Kidney (tissue), 14 donors: Measurements from ENCODE around the gene UBQLN4. TPM values are rescaled to one million over a fixed set of nuclear protein-coding genes. Genes with fewer than 3 reads are reported as not detected.
A peak's percentile ranks its signal among the peaks of the same experiment; 100 is the strongest.

Source experiments
- DNase-seq, 5 donors: peaks; one replicate each; pipeline ENCODE4 v3.0.0-alpha.2; 2013 to 2020
- FAIRE-seq: peaks from 2 replicates; lab custom pipeline; 2012; peaks lifted over from hg19 to GRCh38; lab: Jason Lieb, UNC
- H3K27ac ChIP-seq, 2 donors: one replicate each; pipeline ENCODE4 v1.7.0; 2013; ENCODE audit warnings: low read depth in 2 of 2, low read length in 2 of 2, inconsistent platforms in 1 of 2
- H3K27me3 ChIP-seq: one replicate; pipeline ENCODE4 v1.7.1; 2013; ENCODE audit warnings: low read length, inconsistent platforms; ENCODE audit not compliant: control insufficient read depth, insufficient read depth
- H3K36me3 ChIP-seq, 3 donors: one replicate each; pipeline versions ENCODE4 v1.7.0 to v1.7.1; 2013; ENCODE audit warnings: low read length in 3 of 3, control low read depth in 1 of 3, inconsistent platforms in 1 of 3; ENCODE audit not compliant: insufficient read depth in 3 of 3, control insufficient read depth in 2 of 3
- H3K4me1 ChIP-seq, 3 donors: one replicate each; pipeline versions ENCODE4 v1.7.0 to v1.7.1; 2013; ENCODE audit warnings: low read length in 3 of 3, inconsistent platforms in 1 of 3, low read depth in 1 of 3; ENCODE audit not compliant: control insufficient read depth in 2 of 3, insufficient read depth in 2 of 3
- H3K4me3 ChIP-seq, 3 donors: one replicate each; pipeline versions ENCODE4 v1.7.0 to v1.8.1; 2013; ENCODE audit warnings: low read length in 3 of 3, control low read depth in 1 of 3, inconsistent platforms in 1 of 3
- H3K9ac ChIP-seq, 3 donors: one replicate each; pipeline versions ENCODE4 v1.7.0 to v1.7.1; 2013; ENCODE audit warnings: low read length in 3 of 3, control low read depth in 1 of 3, inconsistent platforms in 1 of 3
- H3K9me3 ChIP-seq, 3 donors: one replicate each; pipeline versions ENCODE4 v1.7.0 to v1.7.1; 2013; ENCODE audit warnings: low read length in 3 of 3, control low read depth in 1 of 3, inconsistent platforms in 1 of 3; ENCODE audit not compliant: control insufficient read depth in 2 of 3, insufficient read depth in 1 of 3
- intact Hi-C: fragments of 100-400 bp; cut with DNase I; formaldehyde crosslinking; loops from one replicate; pipeline ENCODE4 v1.11.1; 2022
- polyA plus RNA-seq: library from polyadenylated mRNA; stranded (reverse); fragments of 350-450 nt; fragmentation: Illumina TruSeq; extraction: RNeasy Lipid Tissue Mini Kit (QIAGEN cat#74804); gene quantifications from one replicate; pipeline ENCODE4 v1.2.3, GENCODE V29; 2014; ENCODE audit warnings: low read depth, low replicate concordance; ENCODE audit not compliant: insufficient read depth
- total RNA-seq: library from RNA; stranded (reverse); fragmentation: NEBNext Ultra II Directional; extraction: Animal tissue kit (Norgen Biotek cat#: 25700); gene quantifications from one replicate; pipeline ENCODE4 v1.2.1, GENCODE V29; 2021
- TF ChIP-seq, protein P1 (sequence below): IDR thresholded peaks from 3 replicates; pipeline ENCODE4 v1.5.1; 2012; ENCODE audit warnings: mild to moderate bottlenecking, moderate library complexity, borderline replicate concordance; ENCODE audit not compliant: insufficient read depth; ENCODE audit errors: extremely low read depth
- donor health status: control.
- donor health status: control.
- donor health status: control.
- donor health status: control.
- donor health status: control.
- donor health status: DM: yes; HTN: yes; CAD: no.
- donor health status: Normal renal cell carcinoma (clear cell type).

The UBQLN4 gene
- total and polyA plus RNA-seq, 2 donors from 2014 or later: 24.5 to 24.6 TPM

DNA sequence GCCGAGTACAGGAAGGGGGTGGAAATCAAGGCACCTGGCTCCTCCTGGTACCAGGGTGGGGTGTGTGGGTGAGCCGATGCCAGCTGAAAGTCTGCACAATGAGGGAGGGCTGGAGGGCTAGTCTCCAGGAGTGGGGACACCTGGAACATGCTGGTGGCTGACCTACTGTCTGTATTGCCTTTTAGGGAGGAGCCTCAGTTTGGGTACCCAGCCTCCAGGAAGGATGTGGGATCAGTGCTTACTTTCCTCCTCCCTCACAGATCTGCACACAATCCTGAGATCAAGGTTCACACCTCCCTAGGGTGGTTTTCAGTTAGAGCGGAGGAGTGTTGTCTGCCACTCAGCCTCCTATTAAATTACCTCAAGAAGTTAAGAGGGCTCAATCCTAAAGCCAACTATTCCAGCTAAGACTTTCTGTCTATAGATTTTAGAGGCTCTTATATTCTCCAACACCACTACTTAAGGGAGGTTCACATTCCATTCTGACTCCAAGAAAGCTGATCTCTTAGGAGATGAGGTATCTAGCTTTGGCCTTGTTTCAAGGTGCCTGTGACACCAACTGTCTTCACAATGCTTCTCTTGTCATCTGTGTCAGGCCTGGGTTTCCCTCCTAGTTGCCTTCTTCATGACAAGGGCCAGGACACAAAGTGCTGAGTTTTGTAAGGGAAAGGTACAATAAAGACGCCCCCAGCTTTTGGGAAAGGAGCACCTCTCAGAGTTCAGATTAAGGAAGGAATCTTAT is 48.6 kb downstream of the UBQLN4 start:
- Histone ChIP-seq H3K4me3 (no peak overlapping the region), H3K27ac (no peak overlapping the region), H3K9me3 (no peaks in the 10 kb centered on the region), H3K27me3 (no peaks in the 10 kb centered on the region), H3K4me1 (peaks cover 0 to 19% (median 14%) of the 10 kb centered on the region in 3 donors), H3K36me3 (peaks cover 0 to 6% (median 0%) of the 10 kb centered on the region in 3 donors), H3K9ac (no peak overlapping the region)
- TF ChIP-seq, protein P1, sequence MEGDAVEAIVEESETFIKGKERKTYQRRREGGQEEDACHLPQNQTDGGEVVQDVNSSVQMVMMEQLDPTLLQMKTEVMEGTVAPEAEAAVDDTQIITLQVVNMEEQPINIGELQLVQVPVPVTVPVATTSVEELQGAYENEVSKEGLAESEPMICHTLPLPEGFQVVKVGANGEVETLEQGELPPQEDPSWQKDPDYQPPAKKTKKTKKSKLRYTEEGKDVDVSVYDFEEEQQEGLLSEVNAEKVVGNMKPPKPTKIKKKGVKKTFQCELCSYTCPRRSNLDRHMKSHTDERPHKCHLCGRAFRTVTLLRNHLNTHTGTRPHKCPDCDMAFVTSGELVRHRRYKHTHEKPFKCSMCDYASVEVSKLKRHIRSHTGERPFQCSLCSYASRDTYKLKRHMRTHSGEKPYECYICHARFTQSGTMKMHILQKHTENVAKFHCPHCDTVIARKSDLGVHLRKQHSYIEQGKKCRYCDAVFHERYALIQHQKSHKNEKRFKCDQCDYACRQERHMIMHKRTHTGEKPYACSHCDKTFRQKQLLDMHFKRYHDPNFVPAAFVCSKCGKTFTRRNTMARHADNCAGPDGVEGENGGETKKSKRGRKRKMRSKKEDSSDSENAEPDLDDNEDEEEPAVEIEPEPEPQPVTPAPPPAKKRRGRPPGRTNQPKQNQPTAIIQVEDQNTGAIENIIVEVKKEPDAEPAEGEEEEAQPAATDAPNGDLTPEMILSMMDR: no peak
- no peak for FAIRE-seq
- intact Hi-C loops: no loop called here
- peak in 2 of 5 donors; percentile 39 to 52 for DNase-seq

DNA sequence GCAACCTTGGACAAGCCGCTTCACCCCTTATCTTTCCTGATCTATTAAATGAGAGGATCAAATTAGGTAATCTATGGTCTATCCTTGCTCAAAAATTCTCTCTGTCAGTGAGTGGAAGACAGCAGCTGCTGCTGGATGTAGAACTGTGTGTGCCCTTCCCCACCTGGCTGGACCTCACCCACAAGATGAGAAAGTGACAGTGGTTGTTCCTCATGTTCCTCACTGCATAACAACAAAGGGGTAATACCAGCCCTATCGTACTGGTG is 49.7 kb downstream of the UBQLN4 start:
- intact Hi-C loops: no loop called here
- no peaks in the 10 kb centered on the region for H3K9me3 ChIP-seq
- H3K9ac ChIP-seq: no peak overlapping the region
- FAIRE-seq (no peak), DNase-seq (no peak)
- TF ChIP-seq, protein P1: no peak
- H3K4me1 ChIP-seq: peaks cover 0 to 19% (median 14%) of the 10 kb centered on the region in 3 donors
- H3K27me3 ChIP-seq: no peaks in the 10 kb centered on the region
- no peaks in the 10 kb centered on the region for H3K36me3 ChIP-seq
- H3K4me3 ChIP-seq: no peak overlapping the region
- H3K27ac ChIP-seq: no peak overlapping the region

DNA sequence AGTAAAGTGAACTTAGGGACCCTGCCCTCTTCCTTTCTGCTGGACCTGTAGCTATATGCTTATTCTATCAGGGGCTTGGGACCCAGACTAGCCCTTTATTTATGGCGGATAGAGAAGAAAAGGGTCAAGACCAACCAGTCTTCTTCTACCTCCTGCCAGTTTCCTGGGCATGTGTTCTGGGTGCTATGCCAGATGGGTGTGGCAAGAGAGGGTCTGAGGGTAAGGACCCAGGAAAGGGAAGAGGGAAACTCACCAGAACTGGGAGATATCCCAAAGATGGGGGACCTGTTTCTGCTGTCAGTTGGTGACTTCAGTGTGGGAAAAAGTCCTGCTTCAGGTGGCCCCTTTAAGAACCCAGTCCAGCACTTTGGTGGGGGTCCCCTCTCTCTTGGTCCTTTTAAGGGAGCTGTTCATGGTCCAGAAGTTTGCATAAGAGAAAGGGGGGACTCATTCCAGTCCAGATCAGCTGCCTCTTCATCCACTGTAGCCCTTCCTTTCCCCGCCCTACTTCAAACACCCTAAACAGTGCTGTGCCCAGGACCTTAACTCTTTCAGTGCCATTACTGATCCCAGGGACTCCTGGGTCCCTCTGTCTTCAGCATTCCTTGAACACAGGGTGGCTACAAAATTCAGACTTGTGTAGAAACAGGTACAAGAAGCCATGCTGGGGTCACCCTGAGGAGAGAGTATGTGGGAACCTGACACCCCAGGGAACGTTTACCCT is 51.2 kb downstream of the UBQLN4 start:
- H3K27ac ChIP-seq: peak overlapping the region; percentile 6 to 68
- no peak for FAIRE-seq
- DNase-seq: no peak

More for the DNA sequence above, 51.2 kb downstream of the UBQLN4 start:
- H3K9ac ChIP-seq: peak overlapping the region in 1 of 3 donors; percentile 28
- no peaks in the 10 kb centered on the region for H3K27me3 ChIP-seq
- intact Hi-C loops: no loop called here
- peaks cover 0 to 19% (median 14%) of the 10 kb centered on the region in 3 donors for H3K4me1 ChIP-seq
- peak overlapping the region in 1 of 3 donors; percentile 17 for H3K4me3 ChIP-seq
- TF ChIP-seq, protein P1: no peak
- H3K36me3 ChIP-seq: no peaks in the 10 kb centered on the region
- no peaks in the 10 kb centered on the region for H3K9me3 ChIP-seq
